Measurements from ENCODE around the gene TRRAP. TPM values are rescaled to one million over a fixed set of nuclear protein-coding genes. Genes with fewer than 3 reads are reported as not detected.

Gene TRRAP
- total and polyA plus RNA-seq, 2 of the 8 experiments (the other 6 are each of a cell fraction or from before 2014, with no cell fraction given) = 21.7 to 48.6 TPM

DNA sequence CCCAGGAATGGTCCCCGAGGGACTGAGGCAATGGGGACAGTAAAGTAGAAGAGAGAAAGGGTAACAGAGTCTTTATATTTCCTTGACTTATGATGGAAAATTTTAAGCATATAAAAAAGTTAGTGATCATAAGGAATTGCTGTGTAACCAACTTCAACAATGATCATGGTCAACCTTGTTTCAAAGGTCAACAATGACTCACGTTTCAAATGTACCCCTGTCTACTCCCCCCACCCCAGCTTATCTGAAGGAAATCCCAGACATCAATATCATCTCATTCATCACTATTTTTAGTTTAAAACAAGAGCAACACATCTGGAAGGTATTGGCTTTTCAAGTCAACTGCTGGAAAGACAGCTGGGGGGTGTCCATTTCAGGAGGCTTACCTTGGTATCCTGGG lies 172.6 kb downstream of the TRRAP start:
- peaks cover 18 to 42% (median 39%) of the 10 kb centered on the region in 4 experiments; a peak in 7 of 8 replicates for H3K36me3 ChIP-seq (ENCODE audit: control insufficient read depth in 2 of 4, insufficient read depth in 4 of 4, low read length in 3 of 4)
- H3K9me3 ChIP-seq (ENCODE audit: insufficient read depth in 2 of 2, low read depth in 1 of 2, low read length in 1 of 2) = no peaks in the 10 kb centered on the region
- FAIRE-seq = no peak
- H4K5ac ChIP-seq (ENCODE audit: insufficient read length, low read depth, low read length) = no peak overlapping the region
- no peak overlapping the region for H3K4me2 ChIP-seq (ENCODE audit: insufficient read depth in 1 of 2, low read depth in 2 of 2, low read length in 2 of 2)
- no peak overlapping the region for H2AFZ ChIP-seq (ENCODE audit: low read length)
- 88% methylated on average over 2 of the region's 2 CpGs; no CpG with 5 or more reads in 1 of the 2 experiments for WGBS, 2 experiments (ENCODE audit: extremely low coverage in 1 of 2, insufficient coverage in 1 of 2, insufficient read length in 1 of 2, insufficient replicate concordance in 2 of 2, low coverage in 1 of 2, low lambda C conversion rate in 2 of 2, missing lambda C conversion rate in 1 of 2)
- no peaks in the 10 kb centered on the region for H3K23me2 ChIP-seq (ENCODE audit: low read depth, low read length)
- no peak overlapping the region for H4K91ac ChIP-seq (replicated peaks; ENCODE audit: insufficient read length, low read length)
- CTCF ChIA-PET (ENCODE audit: partially characterized antibody) = interaction anchor here (1.4 to 1.9 kb wide), 4 partner anchors 10 to 260 kb away, joined by 3 to 6 read pairs (median 4); no protein-coding TSS in a partner anchor
- no peak for DNase-seq (ENCODE audit: low read depth in 1 of 2, low spot score in 2 of 2)
- H2BK12ac ChIP-seq (ENCODE audit: low read depth, low read length) = no peak overlapping the region
- no peak overlapping the region for H2BK15ac ChIP-seq (ENCODE audit: low read length)
- H3K79me1 ChIP-seq (ENCODE audit: low read depth, low read length) = no peaks in the 10 kb centered on the region
- no peak overlapping the region for H3K14ac ChIP-seq (ENCODE audit: insufficient read length)
- H3K4ac ChIP-seq (replicated peaks; ENCODE audit: insufficient read length, low read depth, low read length) = no peak overlapping the region
- POLR2A ChIA-PET (ENCODE audit: partially characterized antibody) = no interaction called here
- no peak overlapping the region for H4K8ac ChIP-seq (ENCODE audit: extremely low read depth, insufficient read depth, low read length)
- TF ChIP-seq GABPA (IDR thresholded peaks at IDR 0.05; ENCODE audit: borderline replicate concordance, insufficient read depth, low read length) = no peak
- H3K4me1 ChIP-seq (replicated peaks in 1 of 4; ENCODE audit: control insufficient read depth in 3 of 4, insufficient read depth in 4 of 4, low read length in 3 of 4) = no peaks in the 10 kb centered on the region
- H3K56ac ChIP-seq (replicated peaks; ENCODE audit: insufficient read length, low read depth, low read length) = no peak overlapping the region
- no peak overlapping the region for H2BK20ac ChIP-seq (ENCODE audit: low read length)
- H2BK120ac ChIP-seq (replicated peaks; ENCODE audit: low read depth, low read length) = no peak overlapping the region
- H2BK5ac ChIP-seq (ENCODE audit: low read depth, low read length) = no peak overlapping the region
- no peak overlapping the region for H2AK5ac ChIP-seq (ENCODE audit: low read depth, low read length)
- H4K20me1 ChIP-seq (replicated peaks in 1 of 2; ENCODE audit: control insufficient read depth in 1 of 2, insufficient read depth in 2 of 2, low read length in 2 of 2) = peaks cover 0 to 3% of the 10 kb centered on the region in 2 experiments
- no peak overlapping the region for H3K4me3 ChIP-seq (ENCODE audit: extremely low read depth in 1 of 4, insufficient read depth in 2 of 4, low read depth in 3 of 4, low read length in 4 of 4)
- no peak overlapping the region for H3K23ac ChIP-seq (ENCODE audit: insufficient read length)
- no peaks in the 10 kb centered on the region for H3K79me2 ChIP-seq (ENCODE audit: control insufficient read depth in 1 of 2, insufficient read depth in 2 of 2, low read length in 2 of 2)
- H3K18ac ChIP-seq (ENCODE audit: extremely low read depth, low read length) = no peak overlapping the region
- no peak overlapping the region for H3K27ac ChIP-seq (ENCODE audit: low read depth, low read length)
- H3K9ac ChIP-seq (replicated peaks in 1 of 4; ENCODE audit: extremely low read depth in 1 of 4, low read depth in 3 of 4, low read length in 3 of 4) = no peak overlapping the region
- no peaks in the 10 kb centered on the region for H3K27me3 ChIP-seq (replicated peaks in 1 of 4; ENCODE audit: control insufficient read depth in 3 of 4, extremely low read depth in 1 of 4, insufficient read depth in 3 of 4, low read length in 3 of 4)

All from H1 (cell line).